Panc1 (cell line): ENCODE data around the gene MAP7.

Source experiments
- CTCF ChIP-seq: fragments of 450-650 bp; IDR thresholded peaks from 2 replicates; pipeline ENCODE4 v1.5.1; 2017; ENCODE audit warnings: mild to moderate bottlenecking
- POLR2AphosphoS5 ChIP-seq: IDR thresholded peaks from 2 replicates; pipeline ENCODE4 v1.6.1; 2012; ENCODE audit warnings: mild to moderate bottlenecking, low read depth, low read length, moderate library complexity

DNA sequence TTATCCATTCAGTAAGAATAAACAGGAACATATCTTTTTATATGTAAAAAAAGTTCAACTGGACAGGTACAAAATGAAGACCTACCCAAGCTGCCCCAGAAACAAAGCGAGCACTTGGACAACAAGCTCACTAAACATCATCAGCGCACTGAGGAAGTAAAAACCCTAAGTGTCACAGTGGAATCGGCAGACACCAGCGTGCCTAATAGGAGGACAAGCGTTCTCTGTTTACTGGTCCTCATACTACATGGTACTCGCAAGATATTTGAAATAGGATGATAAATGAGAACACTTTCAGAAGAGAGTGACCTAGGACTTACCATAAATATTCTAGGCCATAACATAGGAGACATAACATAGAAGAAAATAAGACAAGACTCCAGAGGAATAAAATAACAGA is 18.2 kb downstream of the MAP7 start:
- TF ChIP-seq CTCF (no peak), POLR2AphosphoS5 (no peak)
